ENCODE data around the gene PFKL.

- TF ChIP-seq MAX (IDR thresholded peaks at IDR 0.05) = no peak
- no peak for TF ChIP-seq CTCF (IDR thresholded peaks at IDR 0.05 in 2 of 3, conservative IDR thresholded peaks at IDR 0.05 in 1 of 3; ENCODE audit: borderline replicate concordance in 1 of 3, insufficient read depth in 1 of 3, low read depth in 2 of 3, low read length in 2 of 3)
- no peak for TF ChIP-seq ZBTB33 (IDR thresholded peaks at IDR 0.05; ENCODE audit: extremely low read depth, insufficient replicate concordance, low read length)
- no peak for TF ChIP-seq RAD21 (IDR thresholded peaks at IDR 0.05; ENCODE audit: low read depth)
- TF ChIP-seq EZH2 (IDR thresholded peaks at IDR 0.05) = no peak
- TF ChIP-seq EZH2phosphoT487 (IDR thresholded peaks at IDR 0.05; ENCODE audit: borderline replicate concordance) = no peak
- TF ChIP-seq POLR2A (IDR thresholded peaks at IDR 0.05; ENCODE audit: borderline replicate concordance, extremely low read depth, insufficient read depth, insufficient read length) = no peak
- no peak for TF ChIP-seq ZNF274 (IDR thresholded peaks at IDR 0.05; ENCODE audit: low read depth, low read length)
- TF ChIP-seq REST (IDR thresholded peaks at IDR 0.05; ENCODE audit: low read depth) = no peak
- TF ChIP-seq JUND (IDR thresholded peaks at IDR 0.05) = no peak
- TF ChIP-seq YY1 (IDR thresholded peaks at IDR 0.05; ENCODE audit: extremely low read depth, insufficient replicate concordance, low read depth, low read length) = no peak
- no peak for TF ChIP-seq SRF (IDR thresholded peaks at IDR 0.05; ENCODE audit: low read depth)
- TF ChIP-seq POLR2AphosphoS5 (IDR thresholded peaks at IDR 0.05; ENCODE audit: low read depth, low read length) = no peak
- no peak for TF ChIP-seq ZFX (IDR thresholded peaks at IDR 0.05)
Observed at GRCh38 chr21:44372616-44373015, 72.8 kb downstream of the PFKL start.

All from HCT116 (cell line).